ENCODE measurements around the gene MARS1. TPM values are rescaled to one million over a fixed set of nuclear protein-coding genes. Genes with fewer than 3 reads are reported as not detected.

MARS1 gene
- total RNA-seq, 1 donor: 158 TPM

DNA sequence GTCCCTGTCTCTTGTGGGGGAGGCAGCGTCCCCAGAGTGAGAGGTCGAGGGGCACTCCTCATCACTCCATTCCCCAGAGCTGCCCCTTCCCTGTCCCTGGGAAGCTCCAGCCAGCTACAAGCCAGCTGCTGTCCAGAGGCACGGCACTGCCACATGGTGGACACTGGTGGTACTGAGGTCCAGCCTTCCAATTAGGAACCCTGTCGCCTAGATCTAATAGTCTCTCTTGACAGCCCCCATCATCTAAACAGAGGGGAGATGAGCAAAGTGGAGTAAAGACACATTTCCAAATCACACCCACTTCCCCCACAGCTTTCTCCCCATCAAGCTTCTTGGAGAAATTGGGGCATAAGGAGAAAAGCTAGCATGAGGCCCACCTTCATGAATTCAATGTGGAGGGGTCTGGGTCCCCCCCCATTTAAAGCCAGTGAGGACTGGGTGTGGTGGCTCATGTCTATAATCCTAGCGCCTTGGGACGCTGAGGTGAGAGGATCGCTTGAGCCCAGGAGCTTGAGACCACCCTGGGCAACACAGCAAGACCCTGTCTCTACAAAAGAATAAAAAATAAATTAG, 34.8 kb upstream of the MARS1 start:
- TF ChIP-seq, protein P1, sequence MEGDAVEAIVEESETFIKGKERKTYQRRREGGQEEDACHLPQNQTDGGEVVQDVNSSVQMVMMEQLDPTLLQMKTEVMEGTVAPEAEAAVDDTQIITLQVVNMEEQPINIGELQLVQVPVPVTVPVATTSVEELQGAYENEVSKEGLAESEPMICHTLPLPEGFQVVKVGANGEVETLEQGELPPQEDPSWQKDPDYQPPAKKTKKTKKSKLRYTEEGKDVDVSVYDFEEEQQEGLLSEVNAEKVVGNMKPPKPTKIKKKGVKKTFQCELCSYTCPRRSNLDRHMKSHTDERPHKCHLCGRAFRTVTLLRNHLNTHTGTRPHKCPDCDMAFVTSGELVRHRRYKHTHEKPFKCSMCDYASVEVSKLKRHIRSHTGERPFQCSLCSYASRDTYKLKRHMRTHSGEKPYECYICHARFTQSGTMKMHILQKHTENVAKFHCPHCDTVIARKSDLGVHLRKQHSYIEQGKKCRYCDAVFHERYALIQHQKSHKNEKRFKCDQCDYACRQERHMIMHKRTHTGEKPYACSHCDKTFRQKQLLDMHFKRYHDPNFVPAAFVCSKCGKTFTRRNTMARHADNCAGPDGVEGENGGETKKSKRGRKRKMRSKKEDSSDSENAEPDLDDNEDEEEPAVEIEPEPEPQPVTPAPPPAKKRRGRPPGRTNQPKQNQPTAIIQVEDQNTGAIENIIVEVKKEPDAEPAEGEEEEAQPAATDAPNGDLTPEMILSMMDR (IDR thresholded peaks at IDR 0.05; ENCODE audit: insufficient read depth, low read depth, low read length): peak; percentile 98

DNA sequence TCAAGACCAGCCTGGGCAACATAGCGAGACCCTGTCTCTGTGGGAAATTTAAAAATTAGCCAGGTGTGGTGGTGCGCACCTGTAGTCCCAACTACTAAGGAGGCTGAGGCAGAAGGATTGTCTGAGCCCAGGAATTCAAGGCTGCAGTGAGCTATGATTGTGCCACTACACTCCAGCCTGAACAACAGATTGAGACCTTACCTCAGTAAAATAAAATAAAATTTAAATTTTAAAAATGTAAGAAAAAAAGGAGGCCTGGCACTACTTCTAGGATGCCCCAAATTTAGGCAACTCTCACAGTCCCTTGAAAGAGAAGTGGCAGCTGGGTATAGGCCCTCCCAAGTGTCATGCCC, 33.7 kb upstream of the MARS1 start:
- TF ChIP-seq, protein P1 (IDR thresholded peaks at IDR 0.05; ENCODE audit: insufficient read depth, low read depth, low read length): no peak

More for the DNA sequence above, 34.8 kb upstream of the MARS1 start:
- peak; percentile 84 for DNase-seq (ENCODE audit: low read depth)
- no peak overlapping the region for H3K4me3 ChIP-seq (ENCODE audit: low read depth, low read length)

DNA sequence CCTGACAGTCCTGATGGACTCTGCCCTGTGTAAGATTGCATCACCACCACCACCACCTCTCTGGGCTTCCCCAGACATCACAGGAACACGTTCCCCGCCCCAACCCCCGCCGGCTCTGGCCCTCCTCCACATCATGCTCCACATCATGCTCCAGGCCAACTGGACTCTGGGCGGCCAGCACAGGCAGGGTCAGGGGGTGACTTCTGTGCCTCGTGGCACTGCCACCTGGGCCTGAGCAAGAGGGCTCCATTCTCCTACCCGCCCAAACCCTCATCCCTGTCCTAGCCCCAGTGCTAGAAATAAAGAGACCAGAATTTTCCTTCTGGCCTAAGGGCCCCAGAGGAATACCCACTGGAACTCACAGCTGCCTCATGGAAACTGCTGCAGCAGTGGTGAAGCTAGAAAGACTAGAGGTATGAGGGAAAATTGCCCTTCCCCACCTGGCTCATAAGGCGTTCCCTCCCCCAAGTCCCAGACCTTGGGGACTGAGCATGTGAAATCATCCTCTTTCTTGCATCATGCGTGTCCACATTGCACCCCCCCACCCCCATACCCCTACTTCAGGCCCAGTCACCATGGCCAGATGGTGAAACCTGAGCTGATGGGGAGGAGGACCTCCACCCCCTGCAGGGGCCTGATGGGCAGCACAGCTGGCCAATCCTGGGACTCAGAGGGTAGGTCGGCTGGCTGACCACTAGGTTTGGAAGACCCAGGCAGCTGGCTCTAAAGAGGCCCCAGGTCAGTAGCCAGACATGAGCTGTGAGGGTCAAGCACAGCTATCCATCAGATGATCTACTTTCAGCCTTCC, 33.1 kb upstream of the MARS1 start, which contains the start of gene INHBE:
Gene INHBE, plus strand, starts transcription at position 742 of the 808 bp plus-strand sequence. CDS start 230 bp downstream, outside the sequence.
- peak within 1 kb of the TSS; percentile 52 for H3K4me3 ChIP-seq (ENCODE audit: low read depth, low read length)
- peak; percentile 91 for DNase-seq (ENCODE audit: low read depth)
- TF ChIP-seq, protein P1 (IDR thresholded peaks at IDR 0.05; ENCODE audit: insufficient read depth, low read depth, low read length): no peak

More for the DNA sequence above, 33.7 kb upstream of the MARS1 start:
- H3K4me3 ChIP-seq (ENCODE audit: low read depth, low read length): no peak overlapping the region
- DNase-seq (ENCODE audit: low read depth): no peak

DNA sequence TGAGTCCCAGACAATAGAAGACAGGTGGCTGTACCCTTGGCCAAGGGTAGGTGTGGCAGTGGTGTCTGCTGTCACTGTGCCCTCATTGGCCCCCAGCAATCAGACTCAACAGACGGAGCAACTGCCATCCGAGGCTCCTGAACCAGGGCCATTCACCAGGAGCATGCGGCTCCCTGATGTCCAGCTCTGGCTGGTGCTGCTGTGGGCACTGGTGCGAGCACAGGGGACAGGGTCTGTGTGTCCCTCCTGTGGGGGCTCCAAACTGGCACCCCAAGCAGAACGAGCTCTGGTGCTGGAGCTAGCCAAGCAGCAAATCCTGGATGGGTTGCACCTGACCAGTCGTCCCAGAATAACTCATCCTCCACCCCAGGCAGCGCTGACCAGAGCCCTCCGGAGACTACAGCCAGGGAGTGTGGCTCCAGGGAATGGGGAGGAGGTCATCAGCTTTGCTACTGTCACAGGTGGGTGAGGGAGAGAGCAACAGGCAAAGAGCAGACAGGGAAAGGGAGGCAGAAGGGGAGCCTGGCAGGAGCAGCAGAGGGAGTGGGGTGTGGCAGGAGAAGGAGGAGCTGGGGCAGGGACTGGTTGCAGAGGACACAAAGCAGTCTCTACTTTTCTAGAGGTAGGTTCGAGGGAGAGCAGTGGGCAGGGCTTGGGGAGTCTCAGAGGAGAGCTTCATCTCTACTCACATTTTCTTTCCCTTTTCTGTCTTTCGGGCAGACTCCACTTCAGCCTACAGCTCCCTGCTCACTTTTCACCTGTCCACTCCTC, 32.3 kb upstream of the MARS1 start:
- TF ChIP-seq, protein P1 (IDR thresholded peaks at IDR 0.05; ENCODE audit: insufficient read depth, low read depth, low read length): no peak
- H3K4me3 ChIP-seq (ENCODE audit: low read depth, low read length): peak overlapping the region; percentile 52
- DNase-seq (ENCODE audit: low read depth): no peak

DNA sequence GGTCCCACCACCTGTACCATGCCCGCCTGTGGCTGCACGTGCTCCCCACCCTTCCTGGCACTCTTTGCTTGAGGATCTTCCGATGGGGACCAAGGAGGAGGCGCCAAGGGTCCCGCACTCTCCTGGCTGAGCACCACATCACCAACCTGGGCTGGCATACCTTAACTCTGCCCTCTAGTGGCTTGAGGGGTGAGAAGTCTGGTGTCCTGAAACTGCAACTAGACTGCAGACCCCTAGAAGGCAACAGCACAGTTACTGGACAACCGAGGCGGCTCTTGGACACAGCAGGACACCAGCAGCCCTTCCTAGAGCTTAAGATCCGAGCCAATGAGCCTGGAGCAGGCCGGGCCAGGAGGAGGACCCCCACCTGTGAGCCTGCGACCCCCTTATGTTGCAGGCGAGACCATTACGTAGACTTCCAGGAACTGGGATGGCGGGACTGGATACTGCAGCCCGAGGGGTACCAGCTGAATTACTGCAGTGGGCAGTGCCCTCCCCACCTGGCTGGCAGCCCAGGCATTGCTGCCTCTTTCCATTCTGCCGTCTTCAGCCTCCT, 31.6 kb upstream of the MARS1 start:
- TF ChIP-seq, protein P1 (IDR thresholded peaks at IDR 0.05; ENCODE audit: insufficient read depth, low read depth, low read length): peak; percentile 67
- H3K4me3 ChIP-seq (ENCODE audit: low read depth, low read length): peak overlapping the region; percentile 52
- peak; percentile 43 for DNase-seq (ENCODE audit: low read depth)

DNA sequence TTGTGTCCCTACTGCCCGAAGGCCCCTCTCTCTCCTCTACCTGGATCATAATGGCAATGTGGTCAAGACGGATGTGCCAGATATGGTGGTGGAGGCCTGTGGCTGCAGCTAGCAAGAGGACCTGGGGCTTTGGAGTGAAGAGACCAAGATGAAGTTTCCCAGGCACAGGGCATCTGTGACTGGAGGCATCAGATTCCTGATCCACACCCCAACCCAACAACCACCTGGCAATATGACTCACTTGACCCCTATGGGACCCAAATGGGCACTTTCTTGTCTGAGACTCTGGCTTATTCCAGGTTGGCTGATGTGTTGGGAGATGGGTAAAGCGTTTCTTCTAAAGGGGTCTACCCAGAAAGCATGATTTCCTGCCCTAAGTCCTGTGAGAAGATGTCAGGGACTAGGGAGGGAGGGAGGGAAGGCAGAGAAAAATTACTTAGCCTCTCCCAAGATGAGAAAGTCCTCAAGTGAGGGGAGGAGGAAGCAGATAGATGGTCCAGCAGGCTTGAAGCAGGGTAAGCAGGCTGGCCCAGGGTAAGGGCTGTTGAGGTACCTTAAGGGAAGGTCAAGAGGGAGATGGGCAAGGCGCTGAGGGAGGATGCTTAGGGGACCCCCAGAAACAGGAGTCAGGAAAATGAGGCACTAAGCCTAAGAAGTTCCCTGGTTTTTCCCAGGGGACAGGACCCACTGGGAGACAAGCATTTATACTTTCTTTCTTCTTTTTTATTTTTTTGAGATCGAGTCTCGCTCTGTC, 31.0 kb upstream of the MARS1 start:
- no peak for DNase-seq (ENCODE audit: low read depth)
- peak overlapping the region; percentile 52 for H3K4me3 ChIP-seq (ENCODE audit: low read depth, low read length)
- TF ChIP-seq, protein P1 (IDR thresholded peaks at IDR 0.05; ENCODE audit: insufficient read depth, low read depth, low read length): no peak

All from fibroblast of villous mesenchyme (primary cell).